C4-2B (cell line): Measurements from ENCODE around the gene VOPP1.

Experiments used
- CTCF ChIP-seq: fragments of 450-650 bp; conservative IDR thresholded peaks from 2 replicates; pipeline ENCODE4 v1.5.1; 2017; ENCODE audit warnings: mild to moderate bottlenecking
- ZFX ChIP-seq: fragments of 450-650 bp; IDR thresholded peaks from 2 replicates; pipeline ENCODE4 v1.6.1; 2017

DNA sequence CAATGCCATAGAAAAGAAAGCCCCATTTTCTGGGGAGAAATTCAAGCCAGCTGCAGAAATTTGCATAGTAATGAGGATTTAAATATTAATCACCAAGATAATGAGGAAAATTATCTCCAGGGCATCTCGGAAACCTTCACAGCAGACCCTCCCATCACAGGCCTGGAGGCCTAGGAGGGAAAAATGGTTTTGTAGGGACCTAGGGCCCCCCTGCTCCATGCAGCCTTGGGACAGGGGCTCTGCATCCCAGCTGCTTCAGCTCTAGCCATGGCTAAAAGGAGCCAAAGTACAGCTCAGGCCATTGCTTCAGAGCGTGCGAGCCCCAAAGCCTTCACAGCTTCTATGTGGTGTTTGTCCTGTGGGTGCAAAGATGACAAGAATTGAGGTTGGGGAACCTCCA lies 46.6 kb upstream of the VOPP1 start:
- TF ChIP-seq CTCF (no peak), ZFX (no peak)
